CD4-positive, alpha-beta T cell (primary cell): ENCODE results near the gene TUBA8. TPM values are rescaled to one million over a fixed set of nuclear protein-coding genes. Genes with fewer than 3 reads are reported as not detected.

Experiments
- ATAC-seq: fragments of 200-7000 bp; cut with Tn5 transposase; one replicate; pipeline ENCODE4 v1.10.0; 2022; ENCODE audit warnings: mild to moderate bottlenecking; ENCODE audit not compliant: poor library complexity
- CTCF ChIA-PET: fragments of 350-600 bp; sonication (Branson Sonifier 250); formaldehyde crosslinking; loops from one replicate; lab custom pipeline; 2021; ENCODE audit warnings: antibody characterized with exemption, inconsistent platforms; lab: Charles Lee
- POLR2A ChIA-PET: fragments of 350-600 bp; sonication (Branson Sonifier 250); formaldehyde crosslinking; loops from one replicate; lab custom pipeline; 2021; ENCODE audit warnings: antibody characterized with exemption, inconsistent platforms; lab: Charles Lee
- DNase-seq, 14 experiments: peaks; one replicate each; pipeline ENCODE4 v3.0.0-alpha.2; 2013 to 2020; ENCODE audit warnings: mixed read lengths in 2 of 14
- H3K27ac ChIP-seq, 2 donors: one replicate each; pipeline versions ENCODE4 v1.5.1 to v1.7.0; 2013; ENCODE audit warnings: low read length in 2 of 2, low read depth in 1 of 2, mild to moderate bottlenecking in 1 of 2
- H3K27me3 ChIP-seq, 2 experiments: 1 replicate in 1 of 2; 2 replicates in 1 of 2; pipeline versions ENCODE4 v1.6.1 to v1.7.0; 2013; ENCODE audit warnings: low read length in 2 of 2, control low read depth in 1 of 2, mild to moderate bottlenecking in 1 of 2, moderate library complexity in 1 of 2; ENCODE audit not compliant: insufficient read depth in 2 of 2, control insufficient read depth in 1 of 2
- H3K36me3 ChIP-seq: one replicate; pipeline ENCODE4 v1.6.1; 2013; ENCODE audit warnings: low read length, control low read depth; ENCODE audit not compliant: insufficient read depth
- H3K4me1 ChIP-seq: one replicate; pipeline ENCODE4 v1.6.1; 2013; ENCODE audit warnings: low read length, control low read depth; ENCODE audit not compliant: insufficient read depth
- H3K4me3 ChIP-seq: one replicate; pipeline ENCODE4 v1.5.1; 2013; ENCODE audit warnings: mild to moderate bottlenecking, low read length, moderate library complexity
- H3K9me3 ChIP-seq, 2 experiments: 1 replicate in 1 of 2; 2 replicates in 1 of 2; pipeline versions ENCODE4 v1.6.1 to v1.7.0; 2013; ENCODE audit warnings: low read length in 2 of 2, mild to moderate bottlenecking in 2 of 2, control low read depth in 1 of 2, moderate library complexity in 1 of 2; ENCODE audit not compliant: control insufficient read depth in 1 of 2, insufficient read depth in 1 of 2
- H3K27ac Mint-ChIP-seq: one replicate; pipeline ENCODE4 v1.8.0; 2020; ENCODE audit warnings: mixed read lengths
- H3K27me3 Mint-ChIP-seq: one replicate; pipeline ENCODE4 v1.8.0; 2021; ENCODE audit warnings: mixed read lengths
- H3K36me3 Mint-ChIP-seq: one replicate; pipeline ENCODE4 v1.8.0; 2021; ENCODE audit warnings: low read depth, mixed read lengths
- H3K4me1 Mint-ChIP-seq: one replicate; pipeline ENCODE4 v1.8.0; 2021; ENCODE audit warnings: low read depth, mixed read lengths
- H3K4me3 Mint-ChIP-seq: one replicate; pipeline ENCODE4 v1.8.0; 2020; ENCODE audit warnings: mild to moderate bottlenecking, mixed read lengths
- H3K9me3 Mint-ChIP-seq: one replicate; pipeline ENCODE4 v1.8.0; 2020; ENCODE audit warnings: mixed read lengths
- intact Hi-C, 2 experiments: fragments of 100-400 bp; cut with DNase I in 1 of 2; cut with micrococcal nuclease in 1 of 2; formaldehyde crosslinking; loops; one replicate each; pipeline versions ENCODE4 v1.15.1 to v1.9.0; 2023 to 2025; cut with DNase I, micrococcal nuclease
- total RNA-seq, 174 experiments: library from RNA in 2 of 174; stranded (reverse) in 2 of 174; gene quantifications; one replicate each; pipeline ENCODE4 v1.2.3 and lab custom pipeline; 2021 to 2026
- TF ChIP-seq, protein P1 (sequence below): fragments of 200-600 bp; IDR thresholded peaks from one replicate; pipeline ENCODE4 v1.8.0; 2022; ENCODE audit warnings: antibody characterized with exemption, mild to moderate bottlenecking

TUBA8 gene
- total RNA-seq, 2 experiments from 2014 or later: 0.47 to 1.1 TPM

DNA sequence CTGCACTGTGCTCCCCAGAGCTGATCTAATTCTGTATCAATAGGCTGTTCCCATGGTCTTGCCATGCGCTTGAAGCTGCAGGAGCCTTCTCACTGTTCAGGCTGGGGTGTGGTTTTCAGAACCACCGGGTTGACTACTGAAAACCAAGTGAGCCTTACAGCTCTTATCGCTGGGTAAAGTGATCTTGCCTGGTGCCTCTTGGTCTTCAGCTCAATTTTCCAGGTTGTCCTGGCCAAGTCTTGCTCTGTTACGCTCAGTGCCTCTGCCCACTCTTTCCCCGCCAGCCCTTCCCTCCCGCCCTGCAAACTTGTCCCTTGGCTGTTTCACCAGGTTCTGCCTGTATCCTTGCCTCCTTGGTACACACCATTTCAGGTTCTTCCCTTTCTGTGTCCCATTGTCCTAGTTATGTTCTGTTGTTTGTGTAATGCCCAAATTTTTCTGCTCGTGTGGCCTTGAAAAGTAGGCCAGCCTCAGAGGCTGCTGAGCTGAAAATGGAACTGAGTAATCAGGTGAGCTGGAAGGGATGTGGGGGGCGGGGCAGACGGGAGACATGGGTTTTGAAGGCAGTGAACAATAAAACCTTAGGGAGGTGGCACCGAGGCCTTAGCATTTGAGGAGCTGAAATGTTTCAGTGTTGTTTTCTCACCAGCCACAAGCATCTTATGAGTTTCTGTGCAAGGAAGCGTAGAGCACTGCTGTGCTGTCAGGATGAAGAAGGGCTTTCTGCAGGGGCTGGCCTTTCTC is 21.6 kb upstream of the TUBA8 start:
- TF ChIP-seq, protein P1, sequence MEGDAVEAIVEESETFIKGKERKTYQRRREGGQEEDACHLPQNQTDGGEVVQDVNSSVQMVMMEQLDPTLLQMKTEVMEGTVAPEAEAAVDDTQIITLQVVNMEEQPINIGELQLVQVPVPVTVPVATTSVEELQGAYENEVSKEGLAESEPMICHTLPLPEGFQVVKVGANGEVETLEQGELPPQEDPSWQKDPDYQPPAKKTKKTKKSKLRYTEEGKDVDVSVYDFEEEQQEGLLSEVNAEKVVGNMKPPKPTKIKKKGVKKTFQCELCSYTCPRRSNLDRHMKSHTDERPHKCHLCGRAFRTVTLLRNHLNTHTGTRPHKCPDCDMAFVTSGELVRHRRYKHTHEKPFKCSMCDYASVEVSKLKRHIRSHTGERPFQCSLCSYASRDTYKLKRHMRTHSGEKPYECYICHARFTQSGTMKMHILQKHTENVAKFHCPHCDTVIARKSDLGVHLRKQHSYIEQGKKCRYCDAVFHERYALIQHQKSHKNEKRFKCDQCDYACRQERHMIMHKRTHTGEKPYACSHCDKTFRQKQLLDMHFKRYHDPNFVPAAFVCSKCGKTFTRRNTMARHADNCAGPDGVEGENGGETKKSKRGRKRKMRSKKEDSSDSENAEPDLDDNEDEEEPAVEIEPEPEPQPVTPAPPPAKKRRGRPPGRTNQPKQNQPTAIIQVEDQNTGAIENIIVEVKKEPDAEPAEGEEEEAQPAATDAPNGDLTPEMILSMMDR: no peak
- Histone ChIP-seq H3K27me3 (no peaks in the 10 kb centered on the region), H3K9me3 (no peaks in the 10 kb centered on the region), H3K36me3 (peaks cover 48% of the 10 kb centered on the region), H3K4me1 (peaks cover 28% of the 10 kb centered on the region), H3K27ac (no peak overlapping the region), H3K4me3 (no peak overlapping the region)
- intact Hi-C loops: no loop called here
- DNase-seq: peak in 5 of 14 experiments; percentile 17 to 35 (median 27)
- no peak overlapping the region for H3K4me3 Mint-ChIP-seq
- H3K9me3 Mint-ChIP-seq: no peaks in the 10 kb centered on the region
- POLR2A ChIA-PET: interaction anchor here (1.4 kb wide), 1 partner anchor 11 kb away, joined by 4 read pairs; the partner anchor contains the start of gene PEX26
- CTCF ChIA-PET: interaction anchor here (1.3 kb wide), 1 partner anchor 13 kb away, joined by 4 read pairs; no protein-coding TSS in a partner anchor
- H3K27ac Mint-ChIP-seq: peak overlapping the region; percentile 72
- ATAC-seq: no peak
- H3K36me3 Mint-ChIP-seq: peaks cover 82% of the 10 kb centered on the region
- H3K27me3 Mint-ChIP-seq: no peaks in the 10 kb centered on the region
- peaks cover 19% of the 10 kb centered on the region for H3K4me1 Mint-ChIP-seq

DNA sequence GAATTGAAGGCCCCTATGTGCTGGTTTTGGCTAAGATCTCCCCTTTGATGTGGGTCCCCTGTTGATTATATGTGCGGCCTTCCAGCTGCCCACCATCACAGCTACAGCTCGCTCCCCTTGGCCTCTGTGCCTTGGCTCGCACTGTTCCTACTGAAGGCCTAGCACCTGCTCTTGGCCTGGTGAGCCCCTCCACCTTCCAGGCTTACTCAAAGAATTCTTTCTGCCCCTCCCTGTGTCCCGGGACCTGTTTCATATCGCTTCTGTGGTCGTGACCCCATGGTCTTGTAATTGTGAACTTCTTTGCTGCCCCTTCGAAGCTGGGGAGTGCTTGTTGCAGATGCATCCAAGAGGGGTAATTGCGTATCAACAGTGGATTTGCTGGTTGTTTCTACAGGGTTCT is 20.3 kb upstream of the TUBA8 start:
- H3K27me3 Mint-ChIP-seq: no peaks in the 10 kb centered on the region
- TF ChIP-seq, protein P1: no peak
- H3K27ac ChIP-seq: no peak overlapping the region
- no peaks in the 10 kb centered on the region for H3K9me3 ChIP-seq
- no peaks in the 10 kb centered on the region for H3K9me3 Mint-ChIP-seq
- no peak for ATAC-seq
- no peaks in the 10 kb centered on the region for H3K27me3 ChIP-seq
- no peak overlapping the region for H3K4me3 Mint-ChIP-seq
- intact Hi-C loops: no loop called here
- peaks cover 28% of the 10 kb centered on the region for H3K4me1 ChIP-seq
- no peak for DNase-seq
- H3K27ac Mint-ChIP-seq: peak overlapping the region; percentile 49
- ChIA-PET CTCF (no interaction called here), POLR2A (no interaction called here)
- peaks cover 19% of the 10 kb centered on the region for H3K4me1 Mint-ChIP-seq
- no peak overlapping the region for H3K4me3 ChIP-seq
- H3K36me3 ChIP-seq: peaks cover 41% of the 10 kb centered on the region
- peaks cover 82% of the 10 kb centered on the region for H3K36me3 Mint-ChIP-seq

DNA sequence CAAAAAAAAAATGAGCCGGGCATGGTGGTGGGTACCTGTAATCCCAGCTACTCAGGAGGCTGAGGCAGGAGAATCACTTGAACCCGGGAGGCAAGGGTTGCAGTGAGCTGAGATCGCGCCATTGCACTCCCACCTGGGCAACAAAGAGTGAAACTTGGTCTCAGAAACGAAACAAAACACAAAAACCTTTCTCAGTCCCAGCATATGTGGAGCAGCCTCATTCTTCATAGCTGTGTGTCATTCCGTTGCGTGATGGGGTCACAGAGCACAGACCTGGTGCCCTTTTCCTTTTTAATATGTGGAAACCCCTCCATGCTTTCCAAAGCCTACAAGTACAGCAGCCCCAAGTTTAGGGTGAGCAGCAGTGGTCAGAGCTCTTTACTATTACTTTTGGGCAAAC is 19.1 kb upstream of the TUBA8 start:
- Histone ChIP-seq H3K36me3 (peaks cover 31% of the 10 kb centered on the region), H3K9me3 (no peaks in the 10 kb centered on the region), H3K27ac (peak overlapping the region in 1 of 2 donors; percentile 75), H3K27me3 (no peaks in the 10 kb centered on the region), H3K4me3 (peak overlapping the region; percentile 52), H3K4me1 (peaks cover 28% of the 10 kb centered on the region)
- ChIA-PET POLR2A (interaction anchor here (2.3 kb wide), 1 partner anchor 14 kb away, joined by 10 read pairs; the partner anchor contains the start of gene PEX26), CTCF (interaction anchor here (1.7 kb wide), 1 partner anchor 15 kb away, joined by 4 read pairs; no protein-coding TSS in a partner anchor)
- ATAC-seq (peak; percentile 12), DNase-seq (no peak)
- peak overlapping the region; percentile 87 for H3K4me3 Mint-ChIP-seq
- peaks cover 80% of the 10 kb centered on the region for H3K36me3 Mint-ChIP-seq
- intact Hi-C loops: no loop called here
- H3K27ac Mint-ChIP-seq: peak overlapping the region; percentile 93
- peaks cover 19% of the 10 kb centered on the region for H3K4me1 Mint-ChIP-seq
- TF ChIP-seq, protein P1: no peak
- H3K9me3 Mint-ChIP-seq: no peaks in the 10 kb centered on the region
- H3K27me3 Mint-ChIP-seq: no peaks in the 10 kb centered on the region
